SU-DHL-6 (cell line): ENCODE data around the gene EYS.

Experiments
- CTCF ChIP-seq: fragments of 200-600 bp; sonication (generic); IDR thresholded peaks from one replicate; pipeline ENCODE4 v1.5.1; 2017; ENCODE audit warnings: antibody characterized with exemption, mild to moderate bottlenecking, low read length, moderate library complexity; ENCODE audit not compliant: insufficient read depth, poor library complexity, severe bottlenecking
- EZH2phosphoT487 ChIP-seq: fragments of 200-600 bp; sonication (generic), shearing (Covaris generic); conservative IDR thresholded peaks from 2 replicates; pipeline ENCODE4 v1.6.1; 2018; ENCODE audit warnings: mild to moderate bottlenecking, antibody characterized with exemption, low read length, moderate library complexity, mixed read lengths

GRCh38 chr6:63744810-63745209, 1962.2 kb downstream of the EYS start:
- no peak for TF ChIP-seq CTCF
- no peak for TF ChIP-seq EZH2phosphoT487
